ENCODE measurements around the gene PLAU. TPM values are rescaled to one million over a fixed set of nuclear protein-coding genes. Genes with fewer than 3 reads are reported as not detected.
A peak's percentile ranks its signal among the peaks of the same experiment; 100 is the strongest.
"Not testable (repeated sequence)": the region's sequence is repeated elsewhere in the genome, so short reads cannot be mapped to it uniquely, and the experiment has no call there.

PLAU gene
- total RNA-seq, 6 experiments from 2014 or later, result 14.0 to 25.5 (median 24.0) TPM

- peaks cover 1% of the 10 kb centered on the region; the same call in 1 of the 2 replicates for H3K27me3 Mint-ChIP-seq (ENCODE audit: insufficient read depth)
- TF ChIP-seq CTCF (IDR thresholded peaks at IDR 0.05), result no peak
- H3K27ac Mint-ChIP-seq, result no peak overlapping the region
- H3K4me1 Mint-ChIP-seq (ENCODE audit: low read depth), result peaks cover 49% of the 10 kb centered on the region
- no peak overlapping the region for H3K4me3 Mint-ChIP-seq
- no peaks in the 10 kb centered on the region for H3K36me3 Mint-ChIP-seq (ENCODE audit: low read depth)
- no peak for DNase-seq
- H3K9me3 Mint-ChIP-seq, result no peaks in the 10 kb centered on the region
Measured at GRCh38 chr10:73955719-73956118, 44.8 kb downstream of the PLAU start.

- Mint-ChIP-seq H3K4me1 (ENCODE audit: low read depth) (peaks cover 46% of the 10 kb centered on the region), H3K4me3 (no peak overlapping the region), H3K9me3 (no peaks in the 10 kb centered on the region), H3K27me3 (ENCODE audit: insufficient read depth) (peaks cover 1% of the 10 kb centered on the region; the same call in 1 of the 2 replicates), H3K27ac (peak overlapping the region; percentile 64), H3K36me3 (ENCODE audit: low read depth) (no peaks in the 10 kb centered on the region)
- peak; percentile 6 for DNase-seq
- no peak for TF ChIP-seq CTCF (IDR thresholded peaks at IDR 0.05)
Measured at GRCh38 chr10:73956476-73957359, 45.8 kb downstream of the PLAU start.

GRCh38 chr10:73959484-73960243, 48.7 kb downstream of the PLAU start:
- H3K9me3 Mint-ChIP-seq, result no peaks in the 10 kb centered on the region
- H3K4me3 Mint-ChIP-seq, result peak overlapping the region; percentile 25; the same call in 1 of the 2 replicates
- peak; percentile 52 for DNase-seq
- no peak for TF ChIP-seq CTCF (IDR thresholded peaks at IDR 0.05)
- peaks cover 40% of the 10 kb centered on the region for H3K4me1 Mint-ChIP-seq (ENCODE audit: low read depth)
- peak overlapping the region; percentile 69 for H3K27ac Mint-ChIP-seq
- H3K36me3 Mint-ChIP-seq (ENCODE audit: low read depth), result no peaks in the 10 kb centered on the region
- peaks cover 1% of the 10 kb centered on the region; the same call in 1 of the 2 replicates for H3K27me3 Mint-ChIP-seq (ENCODE audit: insufficient read depth)

- DNase-seq, result no peak
- Mint-ChIP-seq H3K4me3 (no peak overlapping the region), H3K4me1 (ENCODE audit: low read depth) (peaks cover 49% of the 10 kb centered on the region), H3K36me3 (ENCODE audit: low read depth) (no peaks in the 10 kb centered on the region), H3K27ac (no peak overlapping the region), H3K27me3 (ENCODE audit: insufficient read depth) (no peaks in the 10 kb centered on the region), H3K9me3 (no peaks in the 10 kb centered on the region)
- TF ChIP-seq CTCF (IDR thresholded peaks at IDR 0.05), result no peak
Measured at GRCh38 chr10:73962386-73962785, 51.5 kb downstream of the PLAU start.

- not testable (repeated sequence) for H3K27me3 Mint-ChIP-seq (ENCODE audit: insufficient read depth); H3K27ac Mint-ChIP-seq; H3K4me3 Mint-ChIP-seq; H3K36me3 Mint-ChIP-seq (ENCODE audit: low read depth); DNase-seq; H3K9me3 Mint-ChIP-seq
- H3K4me1 Mint-ChIP-seq (ENCODE audit: low read depth), result peaks cover 59% of the 10 kb centered on the region
Measured at GRCh38 chr10:73963533-73963932, 52.6 kb downstream of the PLAU start.

GRCh38 chr10:73964743-73965142, 53.8 kb downstream of the PLAU start:
- no peaks in the 10 kb centered on the region for H3K9me3 Mint-ChIP-seq
- no peak for DNase-seq
- H3K4me1 Mint-ChIP-seq (ENCODE audit: low read depth), result peaks cover 52% of the 10 kb centered on the region
- no peak overlapping the region for H3K4me3 Mint-ChIP-seq
- no peaks in the 10 kb centered on the region for H3K36me3 Mint-ChIP-seq (ENCODE audit: low read depth)
- no peaks in the 10 kb centered on the region for H3K27me3 Mint-ChIP-seq (ENCODE audit: insufficient read depth)
- no peak for TF ChIP-seq CTCF (IDR thresholded peaks at IDR 0.05)
- no peak overlapping the region for H3K27ac Mint-ChIP-seq
